NCI-H1092 (cell line): ENCODE results near the gene SEMA6D.
"Not testable (repeated sequence)": the region's sequence is repeated elsewhere in the genome, so short reads cannot be mapped to it uniquely, and the experiment has no call there.

ENCODE experiments used
- DNase-seq: peaks from one replicate; lab custom pipeline; 2025; lab: John Stamatoyannopoulos, UW

The SEMA6D gene

DNA sequence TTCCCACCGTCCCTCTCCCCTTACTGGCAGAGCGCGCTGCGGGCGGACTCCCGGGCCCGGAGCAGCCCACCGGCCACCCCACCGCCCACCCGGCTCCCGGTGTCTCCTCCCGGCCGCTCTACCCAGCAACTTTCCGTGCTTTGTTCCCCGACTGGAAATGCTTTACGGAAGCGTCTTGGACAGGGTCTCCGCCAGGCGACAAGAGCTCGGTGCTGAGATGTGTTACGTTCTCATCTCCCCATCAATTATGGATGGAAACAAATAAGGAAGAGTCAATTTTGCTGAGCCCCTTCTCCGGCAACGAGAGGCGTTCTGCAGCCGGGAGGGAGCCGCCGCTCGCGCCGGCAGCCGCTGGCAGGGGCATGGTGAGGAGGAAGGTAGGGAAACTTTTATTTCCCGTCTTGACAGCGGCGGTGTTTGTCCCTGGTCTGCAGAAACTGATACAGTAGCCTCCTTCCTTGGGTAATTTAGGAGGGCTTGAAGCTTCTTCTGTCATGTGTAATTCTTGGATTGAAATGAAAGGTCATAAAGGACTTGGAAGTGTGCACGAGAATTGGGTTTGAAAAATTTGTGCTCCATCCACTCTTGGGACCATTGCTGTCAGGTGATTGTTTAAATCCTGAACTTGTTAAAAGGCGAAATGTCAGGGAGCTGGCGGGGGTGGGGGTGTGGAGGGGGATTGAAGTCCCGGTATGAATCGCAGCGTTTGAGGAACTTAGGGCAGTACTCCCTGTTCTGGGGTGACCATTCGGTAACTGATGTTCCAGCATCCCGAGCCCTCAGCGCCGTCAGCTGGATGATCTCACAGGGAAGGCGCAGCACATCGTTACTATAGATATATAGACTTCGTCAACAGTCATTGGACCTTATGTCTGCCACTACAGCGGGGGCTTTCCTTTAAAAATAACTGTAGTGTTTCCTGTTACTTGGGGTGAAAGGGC, 1.5 kb downstream of the SEMA6D start:
- no peak for DNase-seq

GRCh38 chr15:47719730-47720129, 2.4 kb downstream of the SEMA6D start:
- no peak for DNase-seq

- no peak for DNase-seq
Measured at GRCh38 chr15:47720555-47720954, 3.2 kb downstream of the SEMA6D start.

DNA sequence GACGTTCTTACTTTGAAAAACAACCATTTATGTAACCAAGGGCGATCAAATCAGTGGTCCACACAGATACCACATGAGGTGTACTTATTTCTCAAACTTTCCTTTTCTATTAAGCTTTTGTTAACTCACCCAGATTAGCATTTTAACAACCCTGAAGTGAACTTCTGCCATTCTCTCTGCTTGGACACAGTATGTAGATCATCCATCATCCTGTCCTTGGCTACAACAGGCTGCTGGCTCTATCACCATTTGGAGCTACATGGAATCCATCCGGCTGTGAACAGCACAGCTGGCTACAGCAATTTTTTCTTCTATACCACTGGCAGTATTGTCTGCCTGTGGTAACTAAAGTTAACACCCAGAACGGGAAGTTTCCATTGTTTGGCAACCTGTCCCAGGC, 4.4 kb downstream of the SEMA6D start:
- no peak for DNase-seq

- DNase-seq, result no peak
Measured at GRCh38 chr15:47724346-47724745, 7.0 kb downstream of the SEMA6D start.

DNA sequence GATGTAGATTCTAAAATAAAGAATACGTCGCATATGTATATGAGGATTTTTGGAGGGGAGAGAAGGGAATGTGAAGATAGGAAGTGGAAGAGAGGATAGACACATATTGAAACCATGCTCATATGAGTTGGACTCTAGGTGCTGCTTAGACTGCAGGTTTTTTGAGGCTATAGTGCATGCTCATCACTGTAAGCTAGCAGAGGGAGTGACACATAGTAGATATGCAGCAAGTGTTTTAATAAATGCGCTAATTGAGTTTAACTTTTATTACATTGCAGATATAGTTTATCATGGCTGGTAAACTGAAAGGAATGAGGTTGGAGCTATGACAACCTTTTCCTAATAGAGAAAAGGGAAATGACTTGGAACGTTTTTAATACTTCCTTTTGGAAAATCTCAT, 7.7 kb downstream of the SEMA6D start:
- DNase-seq, result no peak

- DNase-seq, result peak; percentile 25
Measured at GRCh38 chr15:47725906-47726305, 8.6 kb downstream of the SEMA6D start.

DNA sequence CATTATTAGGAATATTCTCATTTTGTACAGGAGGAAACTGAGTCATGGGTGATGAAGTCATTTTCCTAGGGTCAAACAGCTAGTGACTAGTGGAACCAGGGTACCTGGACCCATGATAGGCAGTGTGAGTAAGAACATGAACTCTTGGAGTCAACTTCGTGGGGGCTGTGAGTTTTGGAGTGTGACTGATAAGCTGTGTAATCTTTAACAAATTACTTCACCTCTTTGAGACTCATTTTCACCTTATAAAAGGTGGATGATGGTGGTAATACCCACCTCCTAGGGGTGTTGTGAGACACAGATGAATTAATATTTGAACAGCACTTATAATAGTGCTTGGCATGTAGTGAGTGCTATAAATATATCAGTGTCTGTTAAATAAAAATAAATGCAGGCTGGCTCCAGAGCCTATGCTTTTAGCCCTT, 9.1 kb downstream of the SEMA6D start:
- DNase-seq, result no peak

GRCh38 chr15:47727137-47727536, 9.8 kb downstream of the SEMA6D start:
- no peak for DNase-seq

DNA sequence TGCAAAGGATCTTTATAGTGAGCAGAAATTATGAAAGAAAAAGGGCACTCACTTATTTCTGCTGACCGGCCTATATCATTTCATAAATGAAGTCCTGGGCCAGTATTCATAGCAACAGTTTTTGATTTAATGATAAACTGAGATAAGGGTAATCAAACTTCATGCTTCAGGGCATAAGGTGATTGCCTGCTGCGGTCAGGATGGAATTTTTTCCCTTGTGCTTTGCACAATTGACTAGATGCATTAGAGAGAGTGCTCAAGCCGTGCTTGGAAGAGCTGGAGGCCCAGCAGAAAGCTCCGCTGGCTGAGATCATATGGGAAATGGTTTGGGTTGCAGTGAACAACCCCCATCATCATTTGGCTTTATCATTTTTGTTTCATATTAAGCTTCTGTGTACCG, 10.4 kb downstream of the SEMA6D start:
- DNase-seq, result no peak

GRCh38 chr15:47728426-47728825, 11.1 kb downstream of the SEMA6D start:
- no peak for DNase-seq

DNA sequence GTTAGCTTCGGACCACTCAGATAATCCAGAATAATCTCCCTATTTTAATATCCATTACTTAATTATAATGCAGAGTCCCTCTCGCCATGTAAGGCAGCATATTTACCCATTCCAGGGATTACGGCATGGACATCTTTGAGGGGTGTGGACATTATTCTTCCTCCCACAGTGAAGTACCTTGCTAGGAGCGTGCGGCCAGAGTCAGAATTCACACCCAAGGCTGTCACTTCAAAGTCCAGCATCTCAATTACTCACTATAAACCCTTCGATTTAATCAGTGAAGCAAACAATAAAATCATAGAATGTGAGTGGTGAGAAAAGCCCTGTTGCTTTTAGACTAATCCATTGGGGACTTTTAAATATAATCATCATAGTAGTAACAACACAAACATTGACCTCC, 11.6 kb downstream of the SEMA6D start:
- DNase-seq, result no peak

DNA sequence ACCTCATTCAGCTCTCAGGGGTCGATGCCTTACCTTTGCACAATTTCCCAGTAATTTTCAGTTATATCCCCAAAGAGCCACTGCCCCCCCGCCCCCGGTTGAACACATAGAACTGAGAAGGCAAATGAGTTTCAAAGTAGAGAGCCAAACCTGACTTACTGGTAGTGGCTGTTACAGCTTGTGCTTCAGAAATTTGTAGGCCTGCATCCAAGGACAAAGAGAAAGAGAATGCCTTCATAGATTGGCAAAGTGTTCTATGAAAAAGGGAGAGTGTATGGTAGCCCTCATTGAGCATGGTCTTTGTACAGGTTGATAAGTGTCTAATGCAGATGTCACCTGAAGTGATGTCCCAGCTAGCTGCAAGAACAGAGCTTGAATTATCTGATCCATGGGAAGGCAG, 13.9 kb downstream of the SEMA6D start:
- no peak for DNase-seq

DNA sequence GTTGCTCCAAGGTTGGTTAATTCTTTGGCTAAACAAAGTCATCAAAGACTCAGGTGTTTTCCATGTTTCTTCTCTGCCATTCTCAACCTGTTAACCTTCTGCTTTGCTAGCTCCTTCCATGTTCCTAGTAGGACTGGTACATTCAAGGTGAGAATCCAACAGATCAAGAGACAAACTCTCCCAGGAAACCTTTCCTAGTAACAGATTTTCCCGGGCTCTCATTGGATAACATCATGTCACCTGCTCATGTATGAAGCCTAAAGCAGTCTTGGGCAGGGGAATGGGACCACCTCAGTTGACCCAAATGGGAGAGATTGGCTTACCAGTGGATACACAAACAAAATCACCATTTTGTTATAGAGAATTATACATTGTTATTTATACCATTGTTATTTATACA, 14.9 kb downstream of the SEMA6D start:
- DNase-seq, result no peak

DNA sequence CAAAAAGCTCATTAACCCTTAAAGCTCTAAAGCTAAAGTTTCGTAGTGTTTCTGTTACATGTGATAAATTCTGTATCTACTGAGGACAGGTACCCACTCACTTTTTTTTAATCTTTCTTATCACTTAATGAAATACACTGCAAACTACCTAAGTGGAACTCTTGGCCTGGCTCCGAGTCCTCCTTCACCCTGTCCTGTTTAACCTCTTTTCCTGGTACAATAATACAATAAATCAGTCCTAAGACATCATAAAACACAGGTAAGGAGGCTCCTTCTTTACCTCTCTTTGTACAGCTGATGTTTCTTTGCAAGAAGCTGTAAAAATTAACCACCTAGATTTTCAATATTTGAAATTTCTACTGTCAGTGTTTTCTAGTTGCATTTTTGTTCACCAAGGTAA, 15.8 kb downstream of the SEMA6D start:
- no peak for DNase-seq

DNA sequence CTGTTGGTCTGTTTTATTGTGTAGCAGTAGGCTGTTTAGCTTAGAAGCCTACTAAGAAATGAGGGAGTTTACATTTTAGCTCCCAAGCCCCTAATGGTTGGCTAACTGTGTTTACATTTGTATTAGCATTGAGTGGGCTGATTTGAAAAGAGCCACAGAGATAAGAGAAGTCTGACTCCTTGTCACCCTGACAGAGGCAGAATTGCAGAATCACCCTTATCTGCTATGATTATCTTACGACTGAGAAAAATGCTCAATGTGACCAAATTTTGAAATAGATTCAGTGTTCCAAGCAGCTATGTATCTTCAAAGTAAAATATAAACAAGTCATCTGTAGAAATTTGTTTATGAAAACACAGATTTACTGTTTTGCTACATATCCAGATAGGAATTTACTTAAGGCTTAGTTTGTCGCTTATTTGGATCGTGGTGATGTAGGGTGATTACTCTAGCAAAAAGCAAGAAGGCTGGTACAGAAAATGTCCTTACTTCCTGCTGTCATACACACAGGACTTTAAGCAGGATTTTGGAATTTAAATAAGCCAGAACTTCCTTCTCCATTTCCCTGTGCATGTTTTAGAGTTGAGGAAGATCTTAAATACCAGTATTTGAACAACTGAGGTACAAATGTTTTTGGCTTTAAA, 19.0 kb downstream of the SEMA6D start:
- DNase-seq, result no peak

DNA sequence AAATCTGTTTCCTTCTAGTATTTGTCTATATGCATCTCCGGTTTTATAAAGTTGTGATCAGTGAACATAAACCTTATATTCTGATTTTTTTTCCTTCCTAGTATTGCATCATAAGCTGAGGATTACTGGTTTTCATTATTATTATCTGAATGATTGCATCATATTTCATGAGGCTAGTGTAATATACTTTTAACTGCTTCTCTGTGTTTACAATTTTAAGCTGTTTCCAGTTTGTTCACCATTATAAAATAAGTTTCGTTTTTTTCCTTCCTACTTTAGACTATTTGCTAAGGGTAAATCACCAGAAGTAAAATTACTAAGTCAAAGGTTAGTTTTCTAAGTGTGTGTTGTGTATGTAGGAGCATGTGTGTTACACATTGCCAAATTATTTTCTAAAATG, 20.2 kb downstream of the SEMA6D start:
- no peak for DNase-seq

- DNase-seq, result not testable (repeated sequence)
Measured at GRCh38 chr15:47738144-47738825, 21.0 kb downstream of the SEMA6D start.

DNA sequence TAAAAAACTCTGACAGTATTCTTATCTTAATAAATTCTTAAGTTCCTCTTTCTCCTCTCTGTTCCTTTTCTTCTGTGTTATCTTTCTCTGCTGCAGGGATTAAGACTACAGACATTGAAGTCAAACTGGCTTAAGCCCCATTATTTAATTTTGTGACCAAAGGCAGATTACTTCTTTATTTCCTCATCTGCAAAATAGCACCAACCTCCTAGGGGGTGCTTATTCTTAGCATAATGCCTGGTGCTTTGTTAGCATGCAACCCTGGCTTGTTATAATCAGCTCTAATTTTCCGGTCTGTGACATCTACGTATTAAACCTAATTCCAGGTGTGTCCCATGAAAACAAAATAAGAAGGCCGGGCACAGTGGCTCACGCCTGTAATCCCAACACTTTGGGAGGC, 23.8 kb downstream of the SEMA6D start:
- DNase-seq, result no peak

DNA sequence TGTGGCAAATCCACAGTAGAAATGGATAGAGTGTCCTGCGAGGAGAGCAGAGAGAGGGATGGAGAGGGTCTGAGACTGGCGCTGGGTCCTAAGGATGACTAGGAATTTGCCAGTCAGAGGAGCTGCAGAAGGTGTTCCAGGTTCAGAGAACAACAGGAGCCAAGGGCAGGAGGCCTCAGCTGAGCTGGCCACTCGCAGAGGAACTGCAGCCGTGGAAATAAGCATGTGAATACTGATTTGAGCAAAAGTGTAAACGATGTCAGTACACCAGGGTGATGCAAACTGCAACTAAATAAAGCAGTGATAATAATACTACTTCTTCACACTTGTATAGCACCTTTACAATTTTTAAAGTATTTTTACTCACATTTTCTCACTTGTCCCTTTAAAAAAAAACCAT, 24.6 kb downstream of the SEMA6D start:
- no peak for DNase-seq

DNA sequence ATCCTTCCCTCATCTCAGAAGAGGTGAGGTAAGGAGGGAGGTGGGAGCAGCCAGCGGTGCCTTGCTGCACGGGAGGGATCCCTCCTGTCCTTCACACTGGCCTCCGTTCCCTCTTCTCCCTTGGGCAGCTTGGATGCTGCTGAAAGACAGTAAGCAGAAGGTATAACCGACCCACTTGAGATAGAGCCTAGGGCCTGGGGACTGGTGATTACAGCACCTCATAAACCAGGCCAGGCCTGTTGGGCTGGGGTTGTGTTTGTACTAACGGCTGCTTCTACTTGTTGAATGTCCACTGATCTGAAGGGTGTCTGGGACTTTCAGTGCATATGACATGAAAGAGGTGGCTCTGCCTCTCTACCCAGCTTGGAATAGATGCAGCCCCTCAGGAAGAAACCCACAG, 25.0 kb downstream of the SEMA6D start:
- DNase-seq, result no peak

DNA sequence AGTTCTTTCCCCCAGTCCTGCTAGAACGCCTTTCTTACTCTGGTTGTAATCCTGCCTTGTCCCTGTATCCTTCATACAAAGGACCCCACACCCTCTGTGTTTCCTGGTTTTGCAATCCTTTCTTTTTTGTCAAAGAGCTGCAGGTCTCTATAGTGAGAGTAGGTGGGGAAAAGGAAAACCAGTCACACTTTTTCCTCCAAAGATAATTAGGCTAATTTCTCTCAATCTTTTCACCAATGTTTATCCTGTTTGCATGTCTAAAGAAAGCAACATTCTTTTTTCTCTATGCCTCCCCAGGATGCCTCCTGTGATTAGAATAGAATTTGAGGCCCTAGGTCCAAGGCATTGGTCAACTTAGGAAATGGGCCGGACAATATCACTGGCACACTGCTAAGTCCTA, 25.4 kb downstream of the SEMA6D start:
- no peak for DNase-seq

GRCh38 chr15:47743385-47743784, 26.1 kb downstream of the SEMA6D start:
- DNase-seq, result no peak
